Measurements from ENCODE around the gene PRKG1. TPM values are rescaled to one million over a fixed set of nuclear protein-coding genes. Genes with fewer than 3 reads are reported as not detected.
A peak's percentile ranks its signal among the peaks of the same experiment; 100 is the strongest.

PRKG1 gene
- total RNA-seq, 1 donor from 2014 or later, result 50.2 TPM

DNA sequence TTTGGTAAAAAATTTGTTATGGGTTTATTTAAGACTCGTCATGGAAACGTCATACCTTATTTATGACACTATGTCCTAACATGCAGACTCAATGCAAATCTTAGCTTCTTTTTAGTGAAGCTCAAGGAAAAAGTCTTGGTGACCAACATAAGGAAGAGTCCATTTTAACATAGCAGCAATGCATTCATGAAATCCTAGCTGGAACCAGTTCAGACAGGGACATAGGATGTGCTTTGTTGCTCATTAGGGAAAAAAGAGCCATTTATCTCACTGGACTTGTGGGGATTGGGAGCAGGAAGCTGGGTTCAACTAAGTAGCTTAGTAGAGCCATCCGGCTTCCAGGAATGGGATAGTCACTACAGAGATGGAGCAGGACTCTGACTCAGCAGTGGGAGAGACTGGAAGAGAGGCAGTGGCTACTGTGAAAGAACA is 1139.0 kb downstream of the PRKG1 start:
- Histone ChIP-seq H3K36me3 (no peaks in the 10 kb centered on the region), H3K27ac (no peak overlapping the region), H3K4me3 (no peak overlapping the region), H3K9me3 (no peaks in the 10 kb centered on the region), H3K27me3 (no peaks in the 10 kb centered on the region), H3K4me1 (peaks cover 4 to 22% of the 10 kb centered on the region in 2 donors)
- DNase-seq (ENCODE audit: low spot score in 2 of 2), result no peak
- TF ChIP-seq, protein P1, sequence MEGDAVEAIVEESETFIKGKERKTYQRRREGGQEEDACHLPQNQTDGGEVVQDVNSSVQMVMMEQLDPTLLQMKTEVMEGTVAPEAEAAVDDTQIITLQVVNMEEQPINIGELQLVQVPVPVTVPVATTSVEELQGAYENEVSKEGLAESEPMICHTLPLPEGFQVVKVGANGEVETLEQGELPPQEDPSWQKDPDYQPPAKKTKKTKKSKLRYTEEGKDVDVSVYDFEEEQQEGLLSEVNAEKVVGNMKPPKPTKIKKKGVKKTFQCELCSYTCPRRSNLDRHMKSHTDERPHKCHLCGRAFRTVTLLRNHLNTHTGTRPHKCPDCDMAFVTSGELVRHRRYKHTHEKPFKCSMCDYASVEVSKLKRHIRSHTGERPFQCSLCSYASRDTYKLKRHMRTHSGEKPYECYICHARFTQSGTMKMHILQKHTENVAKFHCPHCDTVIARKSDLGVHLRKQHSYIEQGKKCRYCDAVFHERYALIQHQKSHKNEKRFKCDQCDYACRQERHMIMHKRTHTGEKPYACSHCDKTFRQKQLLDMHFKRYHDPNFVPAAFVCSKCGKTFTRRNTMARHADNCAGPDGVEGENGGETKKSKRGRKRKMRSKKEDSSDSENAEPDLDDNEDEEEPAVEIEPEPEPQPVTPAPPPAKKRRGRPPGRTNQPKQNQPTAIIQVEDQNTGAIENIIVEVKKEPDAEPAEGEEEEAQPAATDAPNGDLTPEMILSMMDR (IDR thresholded peaks at IDR 0.05), result no peak
- intact Hi-C loops (cut with DNase I), result loop anchor here (5.0 to 10.0 kb wide), 3 partner anchors 199 to 1211 kb away; partner anchors contain the start of gene PRKG1

GRCh38 chr10:52215745-52216361 is 1141.6 kb downstream of the PRKG1 start:
- H3K4me1 ChIP-seq, result peaks cover 4 to 22% of the 10 kb centered on the region in 2 donors
- H3K36me3 ChIP-seq, result no peaks in the 10 kb centered on the region
- peak overlapping the region in 1 of 2 donors; percentile 63 for H3K27ac ChIP-seq
- no peak overlapping the region for H3K4me3 ChIP-seq
- H3K9me3 ChIP-seq, result no peaks in the 10 kb centered on the region
- TF ChIP-seq, protein P1 (IDR thresholded peaks at IDR 0.05), result peak; percentile 66 to 68 (median 67)
- intact Hi-C loops (cut with DNase I), result loop anchor here (5.0 to 10.0 kb wide), 2 partner anchors 201 to 1224 kb away; no protein-coding TSS in a partner anchor
- DNase-seq (ENCODE audit: low spot score in 2 of 2), result no peak
- H3K27me3 ChIP-seq, result no peaks in the 10 kb centered on the region

- intact Hi-C loops (cut with DNase I), result loop anchor here (5.0 to 10.0 kb wide), 2 partner anchors 202 to 1225 kb away; no protein-coding TSS in a partner anchor
- TF ChIP-seq, protein P1 (IDR thresholded peaks at IDR 0.05), result no peak
Observed at GRCh38 chr10:52216852-52217251, 1142.6 kb downstream of the PRKG1 start.

DNA sequence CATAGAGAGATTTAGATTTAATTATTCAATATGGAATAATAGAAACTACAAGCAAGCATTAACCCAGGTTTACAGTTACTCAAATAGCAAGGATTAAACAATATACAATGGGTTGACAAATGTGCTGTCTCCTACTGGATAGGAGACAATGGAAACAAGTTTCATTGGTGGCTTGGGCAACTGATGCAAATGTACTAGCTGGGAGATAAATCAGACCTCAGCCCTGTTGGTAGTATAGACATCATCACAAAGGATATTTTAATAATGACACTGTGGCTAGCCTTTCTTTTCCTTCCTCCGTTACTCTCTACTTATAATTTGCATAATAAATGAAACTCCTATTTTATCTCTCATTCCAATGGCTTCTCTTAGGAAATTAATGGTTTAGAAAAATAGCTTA is 1143.2 kb downstream of the PRKG1 start:
- Histone ChIP-seq H3K9me3 (no peaks in the 10 kb centered on the region), H3K4me3 (no peak overlapping the region), H3K36me3 (no peaks in the 10 kb centered on the region), H3K4me1 (peaks cover 4 to 14% of the 10 kb centered on the region in 2 donors), H3K27me3 (no peaks in the 10 kb centered on the region), H3K27ac (peak overlapping the region in 1 of 2 donors; percentile 48)
- TF ChIP-seq, protein P1 (IDR thresholded peaks at IDR 0.05), result no peak
- intact Hi-C loops (cut with DNase I), result loop anchor here (5.0 to 10.0 kb wide), 2 partner anchors 203 to 1225 kb away; no protein-coding TSS in a partner anchor
- DNase-seq (ENCODE audit: low spot score in 2 of 2), result no peak

More at GRCh38 chr10:52216852-52217251, 1142.6 kb downstream of the PRKG1 start:
- Histone ChIP-seq H3K27me3 (no peaks in the 10 kb centered on the region), H3K36me3 (no peaks in the 10 kb centered on the region), H3K9me3 (no peaks in the 10 kb centered on the region), H3K4me1 (peaks cover 4 to 21% of the 10 kb centered on the region in 2 donors), H3K4me3 (no peak overlapping the region), H3K27ac (peak overlapping the region; percentile 48 to 63)
- DNase-seq (ENCODE audit: low spot score in 2 of 2), result no peak

DNA sequence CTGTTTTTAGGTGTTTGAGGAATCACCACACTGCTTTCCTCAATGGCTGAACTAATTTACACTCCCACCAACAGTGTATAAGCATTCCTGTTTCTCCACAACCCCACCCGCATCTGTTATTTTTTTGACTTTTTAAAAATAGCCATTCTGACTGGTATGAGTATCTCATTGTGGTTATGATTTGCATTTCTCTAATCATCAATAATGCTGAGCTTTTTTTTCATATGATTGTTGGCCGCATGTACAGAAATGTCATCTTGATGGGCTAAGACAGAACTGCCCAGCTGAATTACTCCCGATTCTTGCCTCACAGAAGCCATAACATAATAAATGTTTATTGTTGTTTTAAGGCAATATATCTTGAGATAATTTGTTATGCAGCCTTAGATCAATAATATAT is 1146.7 kb downstream of the PRKG1 start:
- Histone ChIP-seq H3K4me1 (peaks cover 4 to 5% of the 10 kb centered on the region in 2 donors), H3K4me3 (no peak overlapping the region), H3K27ac (no peak overlapping the region), H3K36me3 (no peaks in the 10 kb centered on the region), H3K27me3 (no peaks in the 10 kb centered on the region), H3K9me3 (no peaks in the 10 kb centered on the region)
- intact Hi-C loops (cut with DNase I), result no loop called here
- DNase-seq (ENCODE audit: low spot score in 2 of 2), result no peak
- TF ChIP-seq, protein P1 (IDR thresholded peaks at IDR 0.05), result no peak
